Keratinocyte (primary cell): Measurements from ENCODE around the gene TMA7B.

Experiments
- CTCF ChIP-seq, 3 experiments: IDR thresholded peaks in 1 of 3; conservative IDR thresholded peaks in 1 of 3; optimal IDR thresholded peaks in 1 of 3; 2 replicates in 2 of 3; 3 replicates in 1 of 3; pipeline versions ENCODE3 to v1.5.1; 2011; ENCODE audit warnings: low read length in 3 of 3, mild to moderate bottlenecking in 3 of 3, moderate library complexity in 2 of 3, control low read depth in 1 of 3, inconsistent platforms in 1 of 3; ENCODE audit not compliant: insufficient read depth in 2 of 3; ENCODE audit errors: extremely low read depth in 1 of 3
- EZH2 ChIP-seq: IDR thresholded peaks from one replicate; pipeline ENCODE4 v1.6.1; 2012; ENCODE audit warnings: inconsistent platforms, mild to moderate bottlenecking, low read length, moderate library complexity

- TF ChIP-seq CTCF (optimal IDR thresholded peaks at IDR 0.05 in 1 of 3, IDR thresholded peaks at IDR 0.05 in 1 of 3, conservative IDR thresholded peaks at IDR 0.05 in 1 of 3; ENCODE audit: extremely low read depth in 1 of 3, insufficient read depth in 2 of 3, low read length in 3 of 3) (no peak), EZH2 (no peak)
These were observed 18.9 kb downstream of the TMA7B start for GRCh38 chr22:39979048-39979447.
